HepG2 (cell line): ENCODE data around the gene HELZ. TPM values are rescaled to one million over a fixed set of nuclear protein-coding genes. Genes with fewer than 3 reads are reported as not detected.
A peak's percentile ranks its signal among the peaks of the same experiment; 100 is the strongest.

Source experiments
- ATF7 ChIP-seq, 2 experiments: fragments of 450-650 bp in 1 of 2; sonication (generic) in 1 of 2; formaldehyde crosslinking in 1 of 2; IDR thresholded peaks; 2 replicates each; pipeline versions ENCODE4 v1.4.0 to v1.6.1; 2016 to 2020; ENCODE audit warnings: antibody characterized with exemption in 1 of 2, mild to moderate bottlenecking in 1 of 2, missing genetic modification reagents in 1 of 2
- DNMT1 ChIP-seq: sonication (generic); formaldehyde crosslinking; IDR thresholded peaks from 2 replicates; pipeline ENCODE4 v1.5.1; 2020; ENCODE audit warnings: mild to moderate bottlenecking, missing genetic modification reagents
- FOSL2 ChIP-seq: sonication (generic); formaldehyde crosslinking; IDR thresholded peaks from 2 replicates; pipeline ENCODE4 v1.4.0; 2020; ENCODE audit warnings: missing genetic modification reagents
- FOXJ3 ChIP-seq: sonication (generic); formaldehyde crosslinking; IDR thresholded peaks from 2 replicates; pipeline ENCODE4 v1.4.0; 2020; ENCODE audit warnings: missing genetic modification reagents, mild to moderate bottlenecking, borderline replicate concordance
- MAFK ChIP-seq, 2 experiments: IDR thresholded peaks in 1 of 2; conservative IDR thresholded peaks in 1 of 2; 2 replicates each; pipeline ENCODE4 v1.6.1; 2011; ENCODE audit warnings: improper control_type of control experiment in 2 of 2, low read length in 2 of 2
- NR2F2 ChIP-seq: IDR thresholded peaks from 2 replicates; pipeline ENCODE4 v1.6.1; 2012; ENCODE audit warnings: low read depth, inconsistent platforms, borderline replicate concordance
- SIN3B ChIP-seq: fragments of 150-350 bp; IDR thresholded peaks from 2 replicates; pipeline ENCODE4 v1.6.1; 2014; ENCODE audit warnings: low read length
- SRF ChIP-seq: IDR thresholded peaks from 2 replicates; pipeline ENCODE4 v1.6.1; 2011; ENCODE audit warnings: mild to moderate bottlenecking, low read depth, low read length, moderate library complexity
- ZMYM4 ChIP-seq: sonication (generic); formaldehyde crosslinking; IDR thresholded peaks from 2 replicates; pipeline ENCODE4 v1.8.1; 2023; ENCODE audit warnings: mild to moderate bottlenecking, missing genetic modification reagents
- ZNF451 ChIP-seq: sonication (generic); formaldehyde crosslinking; IDR thresholded peaks from 2 replicates; pipeline ENCODE4 v1.5.0; 2020; ENCODE audit warnings: mild to moderate bottlenecking, missing genetic modification reagents
- ZNF652 ChIP-seq: IDR thresholded peaks from 2 replicates; pipeline ENCODE4 v1.6.1; 2016; ENCODE audit warnings: low read depth, borderline replicate concordance
- ZNF781 ChIP-seq: sonication (generic); formaldehyde crosslinking; IDR thresholded peaks from 2 replicates; pipeline ENCODE4 v1.5.1; 2020; ENCODE audit warnings: borderline replicate concordance, mild to moderate bottlenecking, missing genetic modification reagents; ENCODE audit errors: not compliant biosample characterization
- polyA plus RNA-seq, 8 experiments: library from polyadenylated mRNA; depleted of rRNA in 3 of 8; stranded (reverse) in 7 of 8; unstranded in 1 of 8; fragments of >200 nt; fragmentation: Illumina TruSeq in 4 of 8; extraction: Trizol in 4 of 8; gene quantifications; 2 replicates each; pipeline versions ENCODE4 v1.2.1 to v1.2.3, GENCODE V29; 2011 to 2016; ENCODE audit warnings: low read depth in 4 of 8, missing spikeins in 1 of 8, mixed read lengths in 1 of 8; ENCODE audit not compliant: insufficient read depth in 1 of 8
- total RNA-seq, 5 experiments: library from RNA; depleted of rRNA; stranded (reverse); fragments of >200 nt; fragmentation: Illumina TruSeq; extraction: Trizol; gene quantifications; 2 replicates each; pipeline ENCODE4 v1.2.3, GENCODE V29; 2016; ENCODE audit warnings: low read depth in 1 of 5
- TF ChIP-seq, protein P1 (sequence below): sonication (generic); formaldehyde crosslinking; conservative IDR thresholded peaks from 2 replicates; pipeline ENCODE4 v1.4.0; 2020; ENCODE audit warnings: mild to moderate bottlenecking, missing genetic modification reagents, moderate library complexity
- TF ChIP-seq, protein P2 (sequence below): sonication (generic); formaldehyde crosslinking; IDR thresholded peaks from 2 replicates; pipeline ENCODE4 v1.8.1; 2023; ENCODE audit warnings: mild to moderate bottlenecking, missing genetic modification reagents
- TF ChIP-seq, protein P3 (sequence below): sonication (generic); formaldehyde crosslinking; IDR thresholded peaks from 2 replicates; pipeline ENCODE4; 2020; ENCODE audit warnings: missing genetic modification reagents, mild to moderate bottlenecking, borderline replicate concordance
- TF ChIP-seq, protein P4 (sequence below): sonication (generic); formaldehyde crosslinking; IDR thresholded peaks from 2 replicates; pipeline ENCODE4 v1.4.0; 2020; ENCODE audit warnings: missing genetic modification reagents
- TF ChIP-seq, protein P5 (sequence below): IDR thresholded peaks from 2 replicates; pipeline ENCODE4 v1.6.1; 2016; ENCODE audit warnings: mild to moderate bottlenecking

HELZ gene
- total and polyA plus RNA-seq, 2 of the 13 experiments (the other 11 are each of a cell fraction or from before 2014, with no cell fraction given) = 35.3 to 52.4 TPM

DNA sequence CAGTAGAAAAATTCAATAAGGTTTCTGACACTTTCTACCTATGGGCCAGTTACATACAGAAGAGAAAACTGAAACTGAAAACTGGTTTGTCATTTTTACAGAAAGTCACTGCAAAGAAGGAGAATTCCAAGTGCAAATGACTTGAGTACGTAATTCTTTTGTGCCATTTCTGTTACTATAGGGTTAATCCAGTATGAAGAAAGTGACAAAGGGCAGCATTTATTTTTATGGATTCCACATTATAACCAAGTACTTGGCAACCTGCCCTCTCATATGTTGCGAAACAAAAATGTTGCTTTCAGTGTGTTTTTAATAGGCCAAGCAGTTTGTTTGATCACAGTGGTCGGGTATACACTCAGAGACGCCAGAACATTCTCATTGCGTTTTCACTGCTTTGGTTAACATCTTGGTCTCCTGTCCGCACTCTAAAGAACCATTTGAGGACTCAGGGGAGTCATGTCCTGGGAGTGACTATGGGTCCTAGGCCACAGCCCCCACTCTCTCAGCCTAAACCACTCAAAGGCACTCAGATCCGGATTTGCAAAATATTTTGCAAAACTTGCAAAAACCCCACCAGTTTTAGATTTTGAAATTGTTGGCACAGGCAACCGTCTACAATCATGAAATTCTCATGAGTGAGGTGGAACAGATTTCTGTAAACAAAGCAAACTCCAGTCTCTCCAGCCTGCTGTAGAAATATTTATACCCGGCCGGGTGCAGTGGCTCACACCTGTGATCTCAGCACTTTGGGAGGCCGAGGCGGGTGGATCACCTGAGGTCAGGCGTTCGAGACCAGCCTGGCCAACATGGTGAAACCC, 15.4 kb upstream of the HELZ start (continued):
- peak; percentile 92 for TF ChIP-seq ZNF652 (CRISPR knock-in tag)
- no peak for TF ChIP-seq ZNF451 (CRISPR knock-in tag)
- no peak for TF ChIP-seq ZNF781 (CRISPR knock-in tag)
- TF ChIP-seq ATF7 (IDR thresholded peaks at IDR 0.05) = no peak
- TF ChIP-seq ATF7 (CRISPR knock-in tag; IDR thresholded peaks at IDR 0.05) = no peak
- no peak for TF ChIP-seq NR2F2
- no peak for TF ChIP-seq SIN3B
- TF ChIP-seq, protein P1, sequence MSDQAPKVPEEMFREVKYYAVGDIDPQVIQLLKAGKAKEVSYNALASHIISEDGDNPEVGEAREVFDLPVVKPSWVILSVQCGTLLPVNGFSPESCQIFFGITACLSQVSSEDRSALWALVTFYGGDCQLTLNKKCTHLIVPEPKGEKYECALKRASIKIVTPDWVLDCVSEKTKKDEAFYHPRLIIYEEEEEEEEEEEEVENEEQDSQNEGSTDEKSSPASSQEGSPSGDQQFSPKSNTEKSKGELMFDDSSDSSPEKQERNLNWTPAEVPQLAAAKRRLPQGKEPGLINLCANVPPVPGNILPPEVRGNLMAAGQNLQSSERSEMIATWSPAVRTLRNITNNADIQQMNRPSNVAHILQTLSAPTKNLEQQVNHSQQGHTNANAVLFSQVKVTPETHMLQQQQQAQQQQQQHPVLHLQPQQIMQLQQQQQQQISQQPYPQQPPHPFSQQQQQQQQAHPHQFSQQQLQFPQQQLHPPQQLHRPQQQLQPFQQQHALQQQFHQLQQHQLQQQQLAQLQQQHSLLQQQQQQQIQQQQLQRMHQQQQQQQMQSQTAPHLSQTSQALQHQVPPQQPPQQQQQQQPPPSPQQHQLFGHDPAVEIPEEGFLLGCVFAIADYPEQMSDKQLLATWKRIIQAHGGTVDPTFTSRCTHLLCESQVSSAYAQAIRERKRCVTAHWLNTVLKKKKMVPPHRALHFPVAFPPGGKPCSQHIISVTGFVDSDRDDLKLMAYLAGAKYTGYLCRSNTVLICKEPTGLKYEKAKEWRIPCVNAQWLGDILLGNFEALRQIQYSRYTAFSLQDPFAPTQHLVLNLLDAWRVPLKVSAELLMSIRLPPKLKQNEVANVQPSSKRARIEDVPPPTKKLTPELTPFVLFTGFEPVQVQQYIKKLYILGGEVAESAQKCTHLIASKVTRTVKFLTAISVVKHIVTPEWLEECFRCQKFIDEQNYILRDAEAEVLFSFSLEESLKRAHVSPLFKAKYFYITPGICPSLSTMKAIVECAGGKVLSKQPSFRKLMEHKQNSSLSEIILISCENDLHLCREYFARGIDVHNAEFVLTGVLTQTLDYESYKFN (CRISPR knock-in tag) = peak; percentile 26; the same call in 1 of the 2 replicates
- TF ChIP-seq ZMYM4 = no peak
- TF ChIP-seq FOSL2 (CRISPR knock-in tag) = no peak
- TF ChIP-seq, protein P2, sequence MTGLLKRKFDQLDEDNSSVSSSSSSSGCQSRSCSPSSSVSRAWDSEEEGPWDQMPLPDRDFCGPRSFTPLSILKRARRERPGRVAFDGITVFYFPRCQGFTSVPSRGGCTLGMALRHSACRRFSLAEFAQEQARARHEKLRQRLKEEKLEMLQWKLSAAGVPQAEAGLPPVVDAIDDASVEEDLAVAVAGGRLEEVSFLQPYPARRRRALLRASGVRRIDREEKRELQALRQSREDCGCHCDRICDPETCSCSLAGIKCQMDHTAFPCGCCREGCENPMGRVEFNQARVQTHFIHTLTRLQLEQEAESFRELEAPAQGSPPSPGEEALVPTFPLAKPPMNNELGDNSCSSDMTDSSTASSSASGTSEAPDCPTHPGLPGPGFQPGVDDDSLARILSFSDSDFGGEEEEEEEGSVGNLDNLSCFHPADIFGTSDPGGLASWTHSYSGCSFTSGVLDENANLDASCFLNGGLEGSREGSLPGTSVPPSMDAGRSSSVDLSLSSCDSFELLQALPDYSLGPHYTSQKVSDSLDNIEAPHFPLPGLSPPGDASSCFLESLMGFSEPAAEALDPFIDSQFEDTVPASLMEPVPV (CRISPR knock-in tag) = no peak
- no peak for TF ChIP-seq SRF
- TF ChIP-seq DNMT1 (CRISPR knock-in tag) = no peak
- TF ChIP-seq, protein P3, sequence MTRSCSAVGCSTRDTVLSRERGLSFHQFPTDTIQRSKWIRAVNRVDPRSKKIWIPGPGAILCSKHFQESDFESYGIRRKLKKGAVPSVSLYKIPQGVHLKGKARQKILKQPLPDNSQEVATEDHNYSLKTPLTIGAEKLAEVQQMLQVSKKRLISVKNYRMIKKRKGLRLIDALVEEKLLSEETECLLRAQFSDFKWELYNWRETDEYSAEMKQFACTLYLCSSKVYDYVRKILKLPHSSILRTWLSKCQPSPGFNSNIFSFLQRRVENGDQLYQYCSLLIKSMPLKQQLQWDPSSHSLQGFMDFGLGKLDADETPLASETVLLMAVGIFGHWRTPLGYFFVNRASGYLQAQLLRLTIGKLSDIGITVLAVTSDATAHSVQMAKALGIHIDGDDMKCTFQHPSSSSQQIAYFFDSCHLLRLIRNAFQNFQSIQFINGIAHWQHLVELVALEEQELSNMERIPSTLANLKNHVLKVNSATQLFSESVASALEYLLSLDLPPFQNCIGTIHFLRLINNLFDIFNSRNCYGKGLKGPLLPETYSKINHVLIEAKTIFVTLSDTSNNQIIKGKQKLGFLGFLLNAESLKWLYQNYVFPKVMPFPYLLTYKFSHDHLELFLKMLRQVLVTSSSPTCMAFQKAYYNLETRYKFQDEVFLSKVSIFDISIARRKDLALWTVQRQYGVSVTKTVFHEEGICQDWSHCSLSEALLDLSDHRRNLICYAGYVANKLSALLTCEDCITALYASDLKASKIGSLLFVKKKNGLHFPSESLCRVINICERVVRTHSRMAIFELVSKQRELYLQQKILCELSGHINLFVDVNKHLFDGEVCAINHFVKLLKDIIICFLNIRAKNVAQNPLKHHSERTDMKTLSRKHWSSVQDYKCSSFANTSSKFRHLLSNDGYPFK (CRISPR knock-in tag) = no peak
- TF ChIP-seq, protein P4, sequence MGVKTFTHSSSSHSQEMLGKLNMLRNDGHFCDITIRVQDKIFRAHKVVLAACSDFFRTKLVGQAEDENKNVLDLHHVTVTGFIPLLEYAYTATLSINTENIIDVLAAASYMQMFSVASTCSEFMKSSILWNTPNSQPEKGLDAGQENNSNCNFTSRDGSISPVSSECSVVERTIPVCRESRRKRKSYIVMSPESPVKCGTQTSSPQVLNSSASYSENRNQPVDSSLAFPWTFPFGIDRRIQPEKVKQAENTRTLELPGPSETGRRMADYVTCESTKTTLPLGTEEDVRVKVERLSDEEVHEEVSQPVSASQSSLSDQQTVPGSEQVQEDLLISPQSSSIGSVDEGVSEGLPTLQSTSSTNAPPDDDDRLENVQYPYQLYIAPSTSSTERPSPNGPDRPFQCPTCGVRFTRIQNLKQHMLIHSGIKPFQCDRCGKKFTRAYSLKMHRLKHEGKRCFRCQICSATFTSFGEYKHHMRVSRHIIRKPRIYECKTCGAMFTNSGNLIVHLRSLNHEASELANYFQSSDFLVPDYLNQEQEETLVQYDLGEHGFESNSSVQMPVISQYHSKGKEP = no peak
- peak; percentile 42; the same call in 1 of the 2 replicates for TF ChIP-seq FOXJ3 (CRISPR knock-in tag)
- TF ChIP-seq, protein P5, sequence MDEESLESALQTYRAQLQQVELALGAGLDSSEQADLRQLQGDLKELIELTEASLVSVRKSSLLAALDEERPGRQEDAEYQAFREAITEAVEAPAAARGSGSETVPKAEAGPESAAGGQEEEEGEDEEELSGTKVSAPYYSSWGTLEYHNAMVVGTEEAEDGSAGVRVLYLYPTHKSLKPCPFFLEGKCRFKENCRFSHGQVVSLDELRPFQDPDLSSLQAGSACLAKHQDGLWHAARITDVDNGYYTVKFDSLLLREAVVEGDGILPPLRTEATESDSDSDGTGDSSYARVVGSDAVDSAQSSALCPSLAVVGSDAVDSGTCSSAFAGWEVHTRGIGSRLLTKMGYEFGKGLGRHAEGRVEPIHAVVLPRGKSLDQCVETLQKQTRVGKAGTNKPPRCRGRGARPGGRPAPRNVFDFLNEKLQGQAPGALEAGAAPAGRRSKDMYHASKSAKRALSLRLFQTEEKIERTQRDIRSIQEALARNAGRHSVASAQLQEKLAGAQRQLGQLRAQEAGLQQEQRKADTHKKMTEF (CRISPR knock-in tag) = no peak
- TF ChIP-seq MAFK (conservative IDR thresholded peaks at IDR 0.05 in 1 of 2, IDR thresholded peaks at IDR 0.05 in 1 of 2; ENCODE audit: low read length in 2 of 2) = peak in 1 of 2 experiments; percentile 37; a peak in 1 of 4 replicates
